ENCODE measurements around the gene ZDHHC8.

Gene ZDHHC8

GRCh38 chr22:20178075-20178914, 46.7 kb downstream of the ZDHHC8 start:
- TF ChIP-seq CTCF (IDR thresholded peaks at IDR 0.05; ENCODE audit: low read depth, low read length) = no peak
- Histone ChIP-seq H3K27ac (no peak overlapping the region), H3K27me3 (ENCODE audit: insufficient read depth, low read depth, severe bottlenecking) (no peaks in the 10 kb centered on the region), H3K36me3 (no peaks in the 10 kb centered on the region), H3K9me3 (ENCODE audit: severe bottlenecking) (no peaks in the 10 kb centered on the region), H3K4me3 (ENCODE audit: low read depth, low read length) (no peak overlapping the region)
- DNase-seq = no peak

- H3K4me3 ChIP-seq (ENCODE audit: low read depth, low read length) = no peak overlapping the region
- DNase-seq = no peak
- no peak for TF ChIP-seq CTCF (IDR thresholded peaks at IDR 0.05; ENCODE audit: low read depth, low read length)
- no peak overlapping the region for H3K27ac ChIP-seq
- H3K36me3 ChIP-seq = no peaks in the 10 kb centered on the region
- H3K9me3 ChIP-seq (ENCODE audit: severe bottlenecking) = no peaks in the 10 kb centered on the region
- no peaks in the 10 kb centered on the region for H3K27me3 ChIP-seq (ENCODE audit: insufficient read depth, low read depth, severe bottlenecking)
Measured at GRCh38 chr22:20178915-20179227, 47.3 kb downstream of the ZDHHC8 start.

GRCh38 chr22:20179455-20180244, 48.0 kb downstream of the ZDHHC8 start:
- Histone ChIP-seq H3K27me3 (ENCODE audit: insufficient read depth, low read depth, severe bottlenecking) (no peaks in the 10 kb centered on the region), H3K9me3 (ENCODE audit: severe bottlenecking) (no peaks in the 10 kb centered on the region), H3K36me3 (no peaks in the 10 kb centered on the region), H3K27ac (no peak overlapping the region), H3K4me3 (ENCODE audit: low read depth, low read length) (no peak overlapping the region)
- DNase-seq = no peak
- TF ChIP-seq CTCF (IDR thresholded peaks at IDR 0.05; ENCODE audit: low read depth, low read length) = no peak

- Histone ChIP-seq H3K36me3 (no peaks in the 10 kb centered on the region), H3K9me3 (ENCODE audit: severe bottlenecking) (no peaks in the 10 kb centered on the region), H3K4me3 (ENCODE audit: low read depth, low read length) (no peak overlapping the region), H3K27ac (no peak overlapping the region), H3K27me3 (ENCODE audit: insufficient read depth, low read depth, severe bottlenecking) (no peaks in the 10 kb centered on the region)
- peak; percentile 38 for DNase-seq
- TF ChIP-seq CTCF (IDR thresholded peaks at IDR 0.05; ENCODE audit: low read depth, low read length) = peak; percentile 55
Measured at GRCh38 chr22:20180245-20180630, 48.6 kb downstream of the ZDHHC8 start.

GRCh38 chr22:20180640-20181039, 49.0 kb downstream of the ZDHHC8 start:
- TF ChIP-seq CTCF (IDR thresholded peaks at IDR 0.05; ENCODE audit: low read depth, low read length) = no peak
- H3K9me3 ChIP-seq (ENCODE audit: severe bottlenecking) = no peaks in the 10 kb centered on the region
- H3K27me3 ChIP-seq (ENCODE audit: insufficient read depth, low read depth, severe bottlenecking) = no peaks in the 10 kb centered on the region
- no peak overlapping the region for H3K4me3 ChIP-seq (ENCODE audit: low read depth, low read length)
- H3K36me3 ChIP-seq = no peaks in the 10 kb centered on the region
- DNase-seq = no peak
- H3K27ac ChIP-seq = no peak overlapping the region
